ENCODE measurements around the gene KCTD12.
"Not testable (repeated sequence)": the region's sequence is repeated elsewhere in the genome, so short reads cannot be mapped to it uniquely, and the experiment has no call there.

The KCTD12 gene

DNA sequence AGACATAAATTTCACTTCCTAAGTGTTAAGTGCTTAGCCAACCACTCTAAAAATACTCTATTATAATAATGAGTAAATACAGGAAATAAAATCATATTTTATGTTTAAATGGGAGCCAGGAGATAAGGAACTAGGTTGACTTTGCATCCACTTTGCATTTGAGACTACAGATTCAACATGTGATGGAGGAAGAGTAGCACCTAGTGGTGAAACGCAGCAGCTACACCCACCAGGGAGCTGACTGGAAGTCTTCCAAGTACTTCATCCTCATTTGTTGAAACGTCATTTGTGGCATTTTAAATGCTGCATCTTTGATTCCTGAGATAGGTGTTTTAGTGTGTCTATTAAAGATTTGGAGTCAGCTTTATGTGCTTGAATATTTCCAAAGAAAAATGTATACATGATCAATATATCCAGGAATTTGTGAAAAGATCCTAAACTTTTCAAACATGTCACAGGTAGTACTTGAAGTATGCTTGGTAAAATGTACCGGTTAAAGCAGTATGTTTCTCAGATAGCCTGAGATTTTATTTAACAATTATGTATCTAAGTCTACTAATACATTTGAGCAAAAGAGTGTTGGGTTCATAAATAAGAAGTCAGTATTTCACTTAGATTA lies 17.4 kb upstream of the KCTD12 start:
- no peak overlapping the region for H3K4me3 ChIP-seq (ENCODE audit: low read length)
- peak; percentile 29 for DNase-seq (ENCODE audit: low read depth)
- peak; percentile 100 for TF ChIP-seq CTCF (conservative IDR thresholded peaks at IDR 0.05; ENCODE audit: low read depth, low read length)

- DNase-seq (ENCODE audit: low read depth); H3K4me3 ChIP-seq (ENCODE audit: low read length): not testable (repeated sequence)
Observed at GRCh38 chr13:76899066-76899465, 12.9 kb upstream of the KCTD12 start.

- H3K4me3 ChIP-seq (ENCODE audit: low read length); DNase-seq (ENCODE audit: low read depth): not testable (repeated sequence)
Observed at GRCh38 chr13:76897171-76897570, 11.0 kb upstream of the KCTD12 start.

GRCh38 chr13:76894401-76895110 lies 8.4 kb upstream of the KCTD12 start:
- no peak for DNase-seq (ENCODE audit: low read depth)
- no peak overlapping the region for H3K4me3 ChIP-seq (ENCODE audit: low read length)
- no peak for TF ChIP-seq CTCF (conservative IDR thresholded peaks at IDR 0.05; ENCODE audit: low read depth, low read length)

DNA sequence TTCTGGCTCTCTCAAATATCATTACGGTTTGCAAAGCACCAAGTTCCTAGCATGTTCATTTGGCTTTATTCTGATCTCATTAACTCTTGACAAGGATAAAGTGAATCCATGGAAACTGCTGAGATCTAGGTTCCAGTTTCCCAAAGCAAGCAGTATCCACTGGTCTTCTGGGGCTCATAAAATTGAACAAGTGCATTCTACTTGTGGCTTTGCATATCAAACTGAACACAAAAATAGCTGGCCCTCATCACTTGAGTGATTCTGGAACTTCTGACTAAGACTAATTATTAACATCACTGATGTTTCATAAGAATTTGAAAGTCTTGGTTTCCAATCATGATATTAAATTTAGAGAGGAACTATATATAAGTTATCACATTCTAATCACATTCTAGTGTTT lies 6.3 kb upstream of the KCTD12 start:
- H3K4me3 ChIP-seq (ENCODE audit: low read length): no peak overlapping the region
- TF ChIP-seq CTCF (conservative IDR thresholded peaks at IDR 0.05; ENCODE audit: low read depth, low read length): no peak
- no peak for DNase-seq (ENCODE audit: low read depth)

GRCh38 chr13:76890021-76890420 lies 3.8 kb upstream of the KCTD12 start:
- no peak overlapping the region for H3K4me3 ChIP-seq (ENCODE audit: low read length)
- TF ChIP-seq CTCF (conservative IDR thresholded peaks at IDR 0.05; ENCODE audit: low read depth, low read length): no peak
- no peak for DNase-seq (ENCODE audit: low read depth)

GRCh38 chr13:76889254-76889653 lies 3.0 kb upstream of the KCTD12 start:
- DNase-seq (ENCODE audit: low read depth): no peak
- H3K4me3 ChIP-seq (ENCODE audit: low read length): no peak overlapping the region
- no peak for TF ChIP-seq CTCF (conservative IDR thresholded peaks at IDR 0.05; ENCODE audit: low read depth, low read length)

DNA sequence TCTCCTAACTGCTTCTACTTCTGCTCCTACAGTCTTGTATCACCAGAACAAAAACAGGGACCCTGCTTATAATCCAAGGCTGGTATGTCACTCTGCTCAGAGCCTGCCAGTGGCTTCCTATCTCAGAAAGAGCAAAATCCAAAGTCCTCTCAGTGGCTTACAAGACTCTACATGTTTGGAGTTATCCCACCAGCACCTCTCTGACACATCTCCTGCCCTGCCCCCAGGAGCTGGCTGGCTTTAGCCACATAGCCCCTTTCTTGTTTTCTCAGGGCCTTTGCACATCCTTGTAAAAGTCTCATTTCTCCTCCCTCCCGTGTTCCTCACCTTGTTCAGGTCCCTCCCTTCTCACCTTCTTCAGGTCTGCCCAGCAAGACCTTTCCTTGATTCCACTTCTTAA lies 2.2 kb upstream of the KCTD12 start:
- H3K4me3 ChIP-seq (ENCODE audit: low read length): no peak overlapping the region
- no peak for TF ChIP-seq CTCF (conservative IDR thresholded peaks at IDR 0.05; ENCODE audit: low read depth, low read length)
- no peak for DNase-seq (ENCODE audit: low read depth)
